HG02798 (cell line): Measurements from ENCODE around the gene CNP.
A peak's percentile ranks its signal among the peaks of the same experiment; 100 is the strongest.

ENCODE experiments used
- ATAC-seq: cut with Tn5 transposase; IDR thresholded peaks from one replicate; pipeline ENCODE4 v1.9.1; 2021; ENCODE audit warnings: mild to moderate bottlenecking; ENCODE audit not compliant: unreplicated experiment, poor library complexity

CNP gene

DNA sequence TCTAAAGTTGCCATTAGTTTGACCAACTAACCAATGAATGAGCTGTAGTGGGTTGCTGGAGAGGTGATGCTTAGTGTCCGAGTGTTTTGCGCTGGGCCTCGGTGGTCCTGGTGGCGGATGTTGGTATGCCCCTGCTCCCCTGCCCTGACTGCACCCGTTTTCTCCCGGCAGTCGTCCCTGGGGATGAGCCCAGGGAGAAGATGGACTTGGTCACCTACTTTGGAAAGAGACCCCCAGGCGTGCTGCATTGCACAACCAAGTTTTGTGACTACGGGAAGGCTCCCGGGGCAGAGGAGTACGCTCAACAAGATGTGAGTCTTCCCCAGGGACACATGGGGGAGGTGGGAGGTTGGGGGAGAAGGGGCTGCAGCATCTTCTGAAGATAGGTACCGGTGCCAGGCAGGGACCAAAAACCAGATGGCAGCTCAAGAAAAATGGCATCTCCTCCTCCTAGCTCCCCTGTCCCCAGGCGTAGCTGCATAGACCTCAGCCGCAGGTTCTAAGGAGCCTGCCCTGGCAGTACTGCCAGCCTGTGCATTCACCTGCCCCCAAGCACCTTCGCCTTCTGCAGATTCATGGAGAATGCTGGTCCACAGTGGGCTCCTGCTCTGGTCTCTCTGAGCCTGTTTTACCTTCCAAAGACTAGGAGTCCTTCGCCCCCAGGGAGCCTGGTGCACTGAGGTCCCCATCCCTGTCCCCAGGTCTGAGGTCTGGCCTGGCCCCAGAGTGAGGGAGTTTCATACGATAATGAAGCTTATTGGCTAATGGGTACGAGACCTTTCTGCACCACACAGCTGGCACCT is 5.3 kb downstream of the CNP start:
- no peak for ATAC-seq

DNA sequence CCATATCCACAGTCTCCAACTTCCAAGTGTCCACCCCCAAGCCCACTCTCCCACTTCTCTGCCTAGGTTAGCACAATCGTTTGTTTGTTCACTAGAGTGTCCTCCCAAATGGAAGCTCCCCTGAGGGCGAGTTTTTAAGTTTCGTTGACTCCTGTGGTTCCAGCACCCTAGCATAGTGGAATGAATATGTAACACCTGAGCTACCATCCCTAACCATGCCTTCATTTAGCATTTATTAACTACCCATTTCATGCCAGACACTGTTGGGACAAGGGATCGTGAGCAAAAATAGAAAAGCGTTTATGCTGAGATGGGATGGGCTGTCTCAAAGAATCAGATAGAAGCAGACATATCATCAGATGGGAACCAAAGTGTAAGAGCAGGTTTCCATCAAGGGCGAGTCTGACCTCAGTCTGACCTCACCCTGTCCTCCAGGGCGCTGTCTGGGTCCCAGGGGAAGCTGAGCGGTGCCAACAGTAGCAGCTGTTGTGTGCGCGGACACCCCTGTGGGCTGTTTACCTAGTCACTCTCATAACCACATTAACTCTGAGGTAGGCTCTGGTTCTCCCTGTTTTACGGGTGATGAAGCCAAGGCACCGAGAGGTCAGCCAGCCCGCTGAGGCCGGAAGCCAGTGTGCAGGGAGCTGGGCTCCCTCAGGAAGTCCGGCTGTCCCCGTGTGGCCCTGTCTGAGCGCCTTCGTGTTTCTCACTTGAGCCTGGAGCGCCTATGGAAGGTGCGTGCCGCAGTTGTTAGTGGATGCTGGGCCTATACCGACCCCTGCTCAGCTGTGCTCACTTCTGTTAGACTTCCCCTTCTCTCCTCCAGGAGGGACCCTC is 6.2 kb downstream of the CNP start:
- ATAC-seq = peak; percentile 53

DNA sequence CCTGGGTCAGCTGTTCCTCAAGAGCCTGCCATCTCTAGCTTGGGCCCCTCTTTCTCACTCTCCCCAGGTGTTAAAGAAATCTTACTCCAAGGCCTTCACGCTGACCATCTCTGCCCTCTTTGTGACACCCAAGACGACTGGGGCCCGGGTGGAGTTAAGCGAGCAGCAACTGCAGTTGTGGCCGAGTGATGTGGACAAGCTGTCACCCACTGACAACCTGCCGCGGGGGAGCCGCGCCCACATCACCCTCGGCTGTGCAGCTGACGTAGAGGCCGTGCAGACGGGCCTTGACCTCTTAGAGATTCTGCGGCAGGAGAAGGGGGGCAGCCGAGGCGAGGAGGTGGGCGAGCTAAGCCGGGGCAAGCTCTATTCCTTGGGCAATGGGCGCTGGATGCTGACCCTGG is 6.8 kb downstream of the CNP start:
- ATAC-seq = no peak

DNA sequence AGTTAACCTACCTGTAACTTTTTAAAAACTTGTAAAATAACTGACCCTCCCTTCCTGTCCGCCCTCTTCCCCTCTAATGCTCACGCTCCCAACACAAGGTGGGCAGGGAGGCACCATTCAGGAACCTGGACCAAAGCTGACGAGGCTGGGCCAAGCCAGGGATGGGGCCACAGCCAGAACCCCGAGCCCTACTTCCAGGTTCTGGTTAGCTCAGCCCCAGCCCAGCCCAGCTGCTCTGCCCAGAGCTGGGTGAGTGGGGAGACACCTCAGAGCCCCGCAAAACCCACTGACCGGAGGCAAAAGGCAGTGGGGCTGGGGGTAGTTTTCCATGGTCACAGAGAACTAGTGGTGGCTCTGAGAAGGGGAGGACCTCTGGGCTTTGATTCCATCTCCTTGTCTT is 7.4 kb downstream of the CNP start:
- ATAC-seq = no peak

DNA sequence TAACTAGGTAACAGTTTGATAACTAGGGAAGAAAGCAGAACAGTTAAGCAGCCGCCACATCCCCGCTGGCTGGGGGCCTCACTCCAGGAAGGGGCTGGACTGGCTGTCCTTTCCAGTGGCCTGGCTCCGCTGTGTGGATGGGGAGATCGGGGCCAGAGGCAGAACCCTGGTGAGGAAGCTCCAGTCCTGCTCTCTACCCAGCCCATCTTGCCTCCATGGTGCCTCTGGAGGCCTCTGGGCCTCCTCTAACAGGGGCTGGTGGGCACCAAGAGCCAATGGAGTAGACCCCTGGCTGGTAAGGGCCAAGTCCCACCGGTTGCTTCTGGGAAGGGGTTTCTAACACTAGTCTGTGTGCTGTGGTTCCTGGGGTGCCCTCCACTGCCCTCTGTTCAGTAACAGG is 8.1 kb downstream of the CNP start:
- no peak for ATAC-seq

DNA sequence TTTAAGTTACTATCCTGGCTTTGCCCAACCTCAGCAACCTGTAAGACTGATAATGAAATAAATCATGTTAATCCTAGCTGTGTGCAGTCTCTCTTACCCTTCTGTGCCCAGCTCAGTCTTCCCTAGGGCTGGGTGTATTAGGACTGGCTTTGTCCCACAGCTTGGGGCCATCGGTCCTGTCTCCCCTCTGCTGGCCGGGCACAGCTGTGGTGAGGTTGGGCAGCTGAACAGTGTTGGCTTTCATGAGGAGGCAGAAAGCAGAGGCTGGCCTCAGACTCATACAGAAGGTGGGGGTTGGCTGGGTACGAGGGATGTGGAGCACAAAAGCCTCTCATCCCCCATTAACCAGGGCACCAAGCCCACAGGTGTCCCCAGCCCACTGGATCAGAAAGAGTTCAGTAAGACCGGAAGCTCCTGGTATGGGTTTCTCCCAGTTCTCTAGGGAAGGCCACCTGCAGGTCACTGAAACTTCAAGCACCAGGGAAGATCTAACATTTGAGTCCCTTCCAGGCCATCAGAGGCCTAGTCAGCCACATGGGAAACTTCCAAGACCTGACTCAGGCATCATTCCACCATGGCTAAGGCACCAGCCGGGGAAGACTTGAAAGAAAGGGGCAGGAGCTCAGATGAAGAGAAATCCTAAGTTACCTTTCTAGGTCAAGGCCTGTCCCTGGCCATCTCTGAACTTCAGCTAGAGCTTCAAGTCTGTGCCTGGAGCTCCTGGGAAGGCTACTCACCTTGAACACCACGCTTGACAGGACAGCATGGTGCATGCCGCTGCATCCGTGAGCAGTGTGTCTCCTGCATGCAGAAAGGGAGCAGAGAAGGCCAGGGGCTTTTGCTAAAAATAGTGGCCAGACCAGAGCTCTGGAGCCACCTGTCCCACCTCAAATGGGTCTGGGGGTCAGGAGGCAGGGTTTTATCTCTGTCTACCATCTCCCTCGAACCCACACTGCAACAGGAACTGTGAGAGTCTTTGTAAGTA is 8.8 kb downstream of the CNP start:
- ATAC-seq = no peak

DNA sequence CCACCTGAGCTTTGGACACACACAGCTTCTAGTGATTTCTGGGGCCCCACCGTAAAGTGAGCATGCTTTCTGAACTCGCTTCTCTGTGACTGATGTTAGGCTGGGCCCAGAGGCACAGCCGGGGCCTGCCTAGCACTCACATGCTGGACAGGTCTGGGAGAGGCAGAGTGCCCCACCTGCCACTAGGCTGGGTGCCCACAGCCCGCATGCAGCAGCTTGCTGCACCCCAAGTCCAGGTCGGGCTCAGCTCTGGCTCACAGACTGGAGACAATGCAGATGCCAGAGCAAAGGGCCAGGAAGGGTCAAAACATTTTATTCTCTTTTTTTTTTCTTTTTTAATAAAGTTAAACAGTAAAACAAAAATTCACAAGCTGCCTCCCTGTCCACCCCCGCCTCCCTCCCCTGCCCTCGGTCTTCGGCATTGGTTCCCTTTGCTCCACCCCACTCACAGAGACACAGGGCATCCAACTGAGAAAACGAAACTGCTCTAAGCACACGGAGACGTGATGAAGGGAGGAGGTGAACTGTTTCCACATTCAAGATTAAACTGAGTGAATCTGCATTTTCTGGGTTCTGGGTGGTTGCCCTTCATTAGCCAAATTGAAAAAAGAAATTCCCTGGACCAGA is 9.7 kb downstream of the CNP start:
- ATAC-seq = no peak

DNA sequence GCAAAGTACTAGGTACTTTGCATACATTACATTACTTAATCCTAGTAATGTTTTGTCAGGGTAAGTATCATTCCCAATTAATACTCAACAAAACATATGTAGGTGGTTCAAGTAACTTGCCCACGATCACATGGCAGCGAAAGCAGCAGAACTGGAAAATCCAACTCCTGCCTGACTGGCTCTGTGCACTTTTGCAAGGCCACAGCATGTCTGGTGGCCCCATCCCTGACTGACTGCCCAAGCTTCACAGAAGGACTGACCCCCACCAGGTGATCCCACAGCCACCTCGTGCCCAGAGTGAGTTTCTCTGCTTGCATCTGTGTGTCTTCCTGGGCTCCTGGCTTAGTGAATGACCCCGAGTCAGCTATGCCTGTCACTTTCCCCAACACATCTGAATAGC is 11.4 kb downstream of the CNP start:
- ATAC-seq = no peak

DNA sequence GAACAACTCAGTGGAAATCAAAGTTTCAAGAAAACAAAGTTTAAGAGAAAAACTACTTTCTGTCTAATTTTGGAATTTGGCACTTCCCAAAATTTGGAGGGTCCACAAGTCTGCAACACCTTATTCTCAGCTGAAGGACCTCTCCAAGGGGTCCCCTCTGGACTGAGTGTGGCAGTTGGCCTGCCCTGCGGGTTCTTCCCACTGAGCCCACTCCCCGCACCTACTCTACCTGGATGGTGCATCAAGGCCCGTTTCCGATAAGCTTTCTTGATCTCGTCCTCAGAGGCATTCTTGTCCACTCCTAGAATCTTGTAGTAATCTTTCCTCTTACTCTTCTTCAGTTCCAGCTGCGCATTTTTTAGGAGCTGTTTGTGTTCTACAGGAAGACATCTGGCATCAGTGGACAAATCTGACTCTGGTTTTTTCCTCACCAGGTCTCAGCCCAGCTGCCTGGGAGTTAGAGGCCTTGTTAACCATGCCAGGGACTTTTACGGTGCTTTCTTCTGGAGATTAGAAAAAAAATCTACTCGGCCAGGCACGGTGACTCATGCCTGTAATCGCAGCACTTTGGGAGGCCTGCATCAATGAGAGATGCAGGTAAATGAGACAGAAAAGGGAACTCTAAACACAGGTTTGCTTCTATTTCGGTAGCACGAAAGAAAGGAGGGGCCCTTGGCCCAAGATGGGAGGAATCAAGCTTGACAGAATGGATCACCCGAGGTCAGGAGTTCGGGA is 15.6 kb downstream of the CNP start:
- no peak for ATAC-seq

DNA sequence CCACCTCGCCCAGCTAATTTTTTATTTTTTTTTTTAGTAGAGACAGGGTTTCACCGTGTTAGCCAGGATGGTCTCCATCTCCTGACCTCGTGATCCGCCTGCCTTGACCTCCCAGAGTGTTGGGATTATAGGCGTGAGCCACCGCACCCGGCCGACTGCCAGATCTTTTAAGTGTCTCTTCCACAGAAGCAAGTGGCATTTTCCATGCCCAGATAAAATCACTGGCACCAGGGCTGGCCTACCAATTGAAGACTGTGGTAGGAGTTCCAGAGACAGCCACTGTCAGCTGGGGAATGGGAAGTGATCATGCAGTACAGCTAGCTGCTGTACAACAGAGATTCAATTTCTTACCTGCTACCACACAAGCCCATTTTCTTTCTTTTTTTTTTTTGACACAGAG is 17.9 kb downstream of the CNP start:
- ATAC-seq = no peak

DNA sequence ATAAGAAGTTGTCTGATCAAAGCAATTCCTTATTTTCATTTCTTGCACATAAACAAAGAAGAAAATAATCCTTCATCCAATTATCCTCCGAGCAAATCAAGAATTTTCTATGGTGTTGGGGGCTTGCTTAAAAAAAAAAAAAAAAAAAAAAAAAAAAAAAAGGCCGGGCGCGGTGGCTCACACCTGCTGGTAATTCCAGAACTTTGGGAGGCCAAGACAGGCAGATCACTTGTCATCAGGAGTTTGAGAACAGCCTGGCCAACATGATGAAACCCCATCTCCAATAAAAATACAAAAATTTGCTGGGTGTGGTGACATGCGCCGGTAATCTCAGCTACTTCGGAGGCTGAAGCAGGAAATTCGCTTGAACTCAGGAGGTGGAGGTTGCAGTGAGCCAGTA is 19.3 kb downstream of the CNP start:
- no peak for ATAC-seq

DNA sequence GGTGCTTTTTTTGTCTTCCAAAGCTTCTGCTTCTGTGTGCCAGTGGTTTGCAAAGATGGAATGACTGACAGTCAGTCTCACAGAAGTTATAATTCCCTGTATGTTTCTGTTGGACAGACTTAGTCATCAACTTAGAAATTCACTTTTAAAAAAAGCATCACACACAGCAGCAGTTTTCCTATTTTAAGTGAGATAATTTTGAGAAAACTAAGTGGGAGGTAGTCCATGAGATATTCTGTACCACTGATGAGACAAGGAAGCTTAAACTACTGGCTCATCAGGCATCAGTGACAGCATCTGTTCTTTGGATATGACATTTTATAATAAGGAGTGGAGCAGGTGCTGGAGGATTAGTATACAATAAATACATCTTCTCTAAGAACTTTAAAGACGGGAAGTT is 20.0 kb downstream of the CNP start:
- no peak for ATAC-seq

DNA sequence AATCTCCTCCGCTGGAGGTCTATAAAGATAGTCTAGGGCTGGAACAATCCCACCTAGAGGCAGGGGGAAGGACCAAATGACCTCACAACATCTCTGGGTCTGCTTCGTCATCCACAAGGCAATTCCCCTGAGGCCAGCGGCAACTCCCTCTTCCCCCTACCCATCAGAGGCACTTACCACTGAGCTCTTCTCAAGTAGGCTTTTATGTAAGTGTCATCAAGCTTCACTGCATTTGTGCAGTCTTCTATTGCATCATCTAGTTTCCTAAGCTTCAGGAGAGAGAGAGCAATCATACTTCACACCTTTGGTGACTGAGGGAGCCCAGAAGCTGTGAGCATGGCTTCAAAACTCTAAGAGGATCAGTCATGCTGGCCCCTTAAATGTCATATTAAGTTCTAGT is 21.0 kb downstream of the CNP start:
- ATAC-seq = no peak

DNA sequence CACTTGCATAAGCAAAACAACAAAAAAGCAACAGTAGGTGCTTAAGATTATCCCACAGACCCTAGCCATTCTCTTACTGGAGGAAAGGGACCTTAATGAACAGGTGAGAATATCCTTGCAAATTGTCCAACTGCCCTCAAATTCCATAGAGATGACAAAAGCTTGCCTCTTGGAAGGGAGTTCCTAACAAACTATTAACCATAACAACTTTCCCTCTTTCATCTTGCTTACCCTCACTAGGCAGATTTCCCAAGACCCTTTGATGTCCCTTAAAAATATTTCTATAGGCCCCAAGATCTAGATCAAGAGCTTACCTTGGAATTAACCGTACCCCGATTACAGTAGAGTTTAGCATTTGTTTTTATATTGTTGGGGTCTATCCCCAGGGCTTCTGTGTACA is 21.8 kb downstream of the CNP start:
- ATAC-seq = no peak

DNA sequence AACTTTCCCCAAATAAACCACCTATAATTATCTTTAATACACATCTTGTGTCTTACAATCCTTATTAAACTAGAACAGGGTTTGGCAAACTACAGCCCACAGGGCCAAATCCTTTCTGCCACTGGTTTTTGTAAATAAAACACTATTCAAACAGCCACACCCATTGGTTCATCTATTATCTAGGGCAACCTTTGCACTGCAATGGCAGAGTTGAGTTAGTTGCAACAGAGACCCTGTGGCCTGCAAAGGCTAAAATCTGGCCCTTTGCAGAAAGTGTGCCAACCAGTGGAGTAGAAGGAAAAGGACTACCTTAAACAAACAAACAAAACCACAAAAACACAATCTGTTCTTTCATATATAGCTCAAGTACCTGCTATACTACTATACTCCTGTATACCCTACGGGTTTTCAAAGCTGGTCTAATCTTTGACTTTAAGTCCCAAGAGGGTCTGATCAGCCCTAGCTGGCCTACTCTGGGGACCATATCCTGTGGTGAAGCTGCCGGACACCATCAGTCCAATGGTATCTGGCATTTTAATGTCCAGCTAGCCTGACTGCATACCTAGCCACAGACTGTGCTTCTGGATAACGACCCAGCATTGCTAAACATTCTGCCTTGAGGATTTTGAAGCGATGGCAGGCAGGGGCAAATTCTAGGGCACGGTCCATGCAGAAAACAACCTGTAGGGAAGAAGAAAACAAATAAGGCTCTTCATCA is 23.3 kb downstream of the CNP start:
- ATAC-seq = no peak

DNA sequence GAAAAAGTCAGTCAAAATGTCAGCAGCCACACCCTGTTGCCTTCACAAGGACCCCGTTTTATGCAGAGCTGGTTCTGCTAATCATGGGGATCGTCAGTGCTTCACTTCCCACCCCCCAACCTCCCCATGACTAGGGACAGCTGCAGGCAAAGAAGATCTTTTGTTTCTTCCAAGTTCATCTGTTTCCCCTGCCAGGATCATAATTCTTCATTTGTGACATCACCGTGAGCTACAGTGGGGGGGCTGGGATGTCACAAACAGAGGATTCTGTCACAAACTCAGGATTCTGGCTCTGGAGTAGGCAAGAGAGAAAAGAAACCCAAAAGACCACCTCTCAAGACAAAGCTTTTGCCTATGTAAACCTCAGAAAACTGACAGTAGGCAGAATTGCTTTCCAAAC is 26.0 kb downstream of the CNP start:
- no peak for ATAC-seq

DNA sequence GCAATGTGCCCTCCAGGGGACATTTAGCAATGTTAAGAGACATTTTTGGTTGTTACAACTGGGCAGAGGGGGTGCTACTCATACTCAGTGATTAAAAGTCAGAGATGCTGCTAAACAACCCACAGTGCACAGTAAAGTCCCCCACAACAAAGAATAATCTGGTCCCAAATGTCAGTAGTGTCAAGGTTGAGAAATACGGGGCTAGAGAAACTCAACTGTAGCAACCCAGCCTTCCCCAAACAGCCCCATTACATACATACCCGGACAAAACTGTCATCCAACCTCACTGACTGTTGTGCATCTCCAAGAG is 30.2 kb downstream of the CNP start:
- no peak for ATAC-seq

DNA sequence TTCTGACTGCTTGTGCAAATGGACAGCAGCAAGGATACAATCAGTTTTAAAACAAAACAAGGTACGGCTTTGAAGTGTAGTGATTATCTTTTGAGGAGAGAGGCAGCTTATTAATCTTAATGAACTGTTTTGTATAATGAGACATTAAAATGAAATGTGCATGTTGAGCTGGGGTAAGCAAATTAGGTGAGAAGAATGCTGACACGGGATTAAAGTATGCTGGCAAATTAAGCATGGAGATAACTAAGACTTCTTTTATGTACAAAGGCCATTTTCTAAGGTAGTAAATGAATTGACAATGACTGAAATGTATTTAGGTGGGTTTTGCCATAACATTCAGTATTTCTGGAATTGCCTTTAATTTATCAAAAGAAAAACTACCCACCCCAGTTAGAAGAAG is 31.9 kb downstream of the CNP start:
- no peak for ATAC-seq
